NCI-H2107 (cell line): ENCODE results near the gene SGPP1.
"Not testable (repeated sequence)": the region's sequence is repeated elsewhere in the genome, so short reads cannot be mapped to it uniquely, and the experiment has no call there.

Source experiments
- DNase-seq: peaks from one replicate; lab custom pipeline; 2025; lab: John Stamatoyannopoulos, UW

SGPP1 gene

DNA sequence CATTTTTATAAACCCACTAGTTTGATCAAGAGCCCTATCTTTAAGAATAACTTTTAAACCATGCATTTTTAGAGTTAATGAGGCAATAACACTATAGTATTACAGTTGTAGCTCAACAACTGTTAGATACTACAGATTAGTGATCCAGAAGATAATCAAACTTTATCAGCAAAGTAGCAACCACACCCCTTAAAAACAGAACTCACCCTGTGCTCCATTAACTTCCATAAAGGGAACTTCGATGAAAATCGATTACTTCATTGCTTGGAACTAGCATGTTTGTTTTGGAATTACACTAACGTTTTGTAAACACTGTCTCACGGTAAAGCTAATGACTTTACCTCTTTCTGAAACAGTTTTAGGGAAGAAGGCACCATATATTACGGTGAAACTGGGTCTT lies 1.4 kb downstream of the SGPP1 start:
- DNase-seq: no peak

DNA sequence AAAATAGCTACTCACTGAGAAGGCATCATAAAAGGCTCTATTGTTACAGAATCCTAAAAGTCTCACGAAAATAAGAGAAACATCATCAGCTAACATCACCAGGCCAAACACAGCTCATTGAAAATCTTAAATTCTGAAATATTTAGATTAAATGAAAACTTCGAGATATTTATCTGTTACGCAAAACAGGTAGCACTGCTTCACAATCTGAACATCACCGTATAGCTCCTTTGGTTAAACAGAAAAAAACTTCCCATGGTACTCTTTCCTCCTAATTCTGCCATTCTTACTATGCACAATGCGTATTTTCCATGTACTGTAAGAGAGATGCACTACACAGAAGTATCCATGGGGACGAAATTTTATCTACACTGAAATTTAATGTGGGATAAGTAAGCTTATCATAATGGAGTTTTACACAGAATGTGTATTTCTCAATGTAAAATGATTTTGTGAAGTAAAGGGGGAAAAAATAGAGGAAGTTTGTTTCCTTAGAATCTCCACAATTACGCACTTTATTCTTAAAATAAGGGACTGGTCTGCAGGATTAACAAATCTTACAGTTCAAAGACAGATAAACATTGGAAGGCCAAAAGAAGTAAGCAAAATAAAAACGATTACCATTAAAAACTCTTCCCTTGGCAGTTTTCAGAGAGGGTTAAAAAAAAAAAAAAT lies 1.9 kb downstream of the SGPP1 start:
- no peak for DNase-seq

DNA sequence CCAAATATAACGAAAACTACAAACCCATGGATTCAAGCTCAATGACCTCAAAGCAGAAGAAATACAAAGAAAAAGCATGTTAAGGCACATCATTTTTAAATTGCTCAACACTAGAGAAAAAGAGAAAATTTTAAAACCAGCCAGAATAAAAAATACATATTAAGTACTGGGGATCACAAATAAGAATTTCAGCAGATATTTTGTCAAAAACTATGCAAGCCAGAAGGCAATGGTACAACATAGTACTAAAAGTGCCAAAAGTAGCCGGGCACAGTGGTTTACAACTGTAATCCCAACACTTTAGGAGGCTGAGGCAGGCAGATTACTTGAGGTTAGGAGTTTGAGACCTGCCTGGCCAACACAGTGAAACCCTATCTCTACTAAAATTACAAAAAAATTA lies 10.2 kb downstream of the SGPP1 start:
- no peak for DNase-seq

DNA sequence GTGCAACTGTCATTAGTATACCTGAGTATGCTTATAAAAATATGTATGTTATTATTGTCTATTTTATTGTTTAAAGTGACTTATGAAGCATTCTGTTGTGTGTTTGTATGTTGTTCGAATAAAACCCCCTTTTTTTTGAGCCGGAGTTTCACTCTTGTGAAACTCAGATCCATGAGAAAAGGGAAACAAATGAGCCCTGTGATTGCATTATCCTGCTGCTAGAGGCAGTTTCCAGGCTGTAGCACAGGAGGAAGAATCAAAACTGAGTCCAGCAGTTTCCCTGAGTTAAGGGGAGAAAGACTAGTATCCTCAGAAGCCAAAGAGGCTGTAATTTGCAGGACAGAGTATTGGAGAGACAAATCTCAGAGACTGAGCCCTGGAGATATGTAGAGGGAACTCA lies 12.5 kb downstream of the SGPP1 start:
- DNase-seq: no peak

DNA sequence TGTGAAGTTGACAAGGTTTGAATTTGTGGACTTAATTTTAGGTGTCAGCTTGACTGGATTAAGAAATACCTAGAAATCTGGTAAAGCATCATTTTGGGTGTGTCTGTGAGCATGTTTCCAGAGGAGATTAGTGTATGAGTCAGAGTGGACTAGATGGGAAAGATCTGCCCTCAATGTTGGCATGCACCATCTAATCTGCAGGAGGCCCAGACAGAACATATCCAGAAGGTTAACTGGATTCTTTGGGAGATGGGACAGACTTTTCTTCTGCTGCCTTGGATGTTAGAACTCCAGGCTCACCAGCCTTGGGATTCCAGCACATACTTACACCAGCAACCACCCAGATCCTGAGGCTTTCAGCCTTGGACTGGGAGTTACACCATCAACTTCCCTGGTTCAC lies 14.1 kb downstream of the SGPP1 start:
- no peak for DNase-seq

DNA sequence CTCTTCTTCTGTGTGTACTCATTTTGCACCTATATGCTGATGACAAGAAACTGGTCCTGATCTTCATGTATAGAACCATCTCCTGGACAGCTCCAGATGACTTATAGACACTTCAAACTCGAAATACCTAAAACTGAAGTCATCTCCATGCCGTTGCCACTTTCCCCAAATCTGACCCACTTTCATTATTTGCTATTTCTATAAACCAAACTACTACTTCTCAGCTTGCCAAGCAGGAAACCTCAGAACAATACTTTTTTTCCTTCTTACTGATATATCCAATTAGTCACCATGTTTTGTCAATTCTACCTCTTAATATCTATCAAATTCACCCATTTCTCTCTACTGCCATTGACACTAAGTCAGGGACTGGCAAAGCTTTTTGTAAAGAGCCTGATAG lies 14.8 kb downstream of the SGPP1 start:
- no peak for DNase-seq

DNA sequence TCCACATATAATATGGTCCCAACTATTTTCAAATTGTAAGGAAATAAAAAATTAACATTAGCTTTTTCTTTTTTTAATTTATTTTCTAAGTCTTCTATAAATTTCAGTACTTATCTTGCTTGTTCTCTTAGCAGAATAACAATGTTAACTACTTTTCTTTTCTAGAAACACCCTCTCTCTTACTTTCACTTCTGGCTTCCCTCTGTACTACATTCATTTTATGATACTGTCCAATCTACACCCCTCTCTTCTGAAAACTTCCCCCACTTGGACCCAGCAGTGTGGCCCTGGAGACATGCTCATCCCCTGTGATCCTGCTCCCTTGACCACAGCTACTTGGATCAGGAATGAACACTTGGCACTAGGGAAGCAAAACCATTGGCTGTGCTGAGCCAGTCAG lies 15.7 kb downstream of the SGPP1 start:
- DNase-seq: no peak

DNA sequence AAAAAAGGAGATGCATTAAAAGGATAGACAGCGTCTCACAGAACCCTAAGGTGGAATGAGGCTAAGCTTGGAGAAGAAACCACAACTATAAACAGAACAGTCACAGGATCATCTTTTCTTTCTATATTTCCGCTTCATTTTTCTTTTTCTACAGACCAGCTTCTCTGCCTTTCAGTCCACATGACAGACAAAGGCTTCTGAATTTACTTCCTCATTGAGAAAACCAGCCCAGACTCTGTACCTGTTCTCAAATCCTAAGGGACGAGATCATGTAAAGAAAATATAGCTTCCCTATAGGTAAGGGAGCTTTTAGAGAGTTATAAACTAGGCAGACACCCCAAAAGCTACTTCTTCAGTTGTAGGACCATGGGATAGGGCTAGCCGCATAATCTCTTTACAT lies 17.4 kb downstream of the SGPP1 start:
- DNase-seq: no peak

DNA sequence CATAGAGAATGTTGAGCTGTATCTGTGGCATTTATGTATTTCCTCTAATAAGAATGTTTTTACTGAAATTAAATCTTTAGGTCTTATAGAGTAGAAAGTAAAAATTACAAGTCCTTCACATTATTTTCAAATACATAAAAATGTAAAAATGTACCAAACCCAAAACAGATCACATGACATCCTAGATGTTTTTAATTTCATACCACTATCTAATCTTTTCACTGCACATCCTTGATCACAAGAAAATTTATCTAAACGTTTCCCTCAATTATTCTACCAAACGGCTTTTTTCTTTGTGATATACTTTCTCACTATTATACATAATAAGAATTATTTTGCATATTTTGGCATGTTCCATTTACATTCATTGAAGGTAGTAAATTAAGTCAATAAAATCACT lies 18.3 kb downstream of the SGPP1 start:
- DNase-seq: no peak

DNA sequence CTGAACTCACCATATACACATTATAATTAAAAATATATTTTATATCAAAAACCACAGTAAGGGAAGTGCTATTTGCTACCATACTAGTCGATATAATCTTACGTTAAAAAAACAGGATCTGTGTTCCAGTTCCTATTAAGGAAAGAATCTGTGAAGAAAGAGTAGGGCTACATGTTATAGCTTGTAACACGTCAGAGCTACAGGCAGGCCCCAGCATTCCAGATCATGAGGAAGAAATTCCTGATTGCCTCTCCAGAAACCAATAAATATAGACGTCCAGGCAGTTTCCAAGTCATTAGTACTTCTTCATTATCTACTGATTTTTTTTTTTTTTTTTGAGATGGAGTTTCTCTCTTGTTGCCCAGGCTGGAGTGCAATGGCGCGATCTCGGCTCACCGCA lies 20.6 kb downstream of the SGPP1 start:
- DNase-seq: no peak

DNA sequence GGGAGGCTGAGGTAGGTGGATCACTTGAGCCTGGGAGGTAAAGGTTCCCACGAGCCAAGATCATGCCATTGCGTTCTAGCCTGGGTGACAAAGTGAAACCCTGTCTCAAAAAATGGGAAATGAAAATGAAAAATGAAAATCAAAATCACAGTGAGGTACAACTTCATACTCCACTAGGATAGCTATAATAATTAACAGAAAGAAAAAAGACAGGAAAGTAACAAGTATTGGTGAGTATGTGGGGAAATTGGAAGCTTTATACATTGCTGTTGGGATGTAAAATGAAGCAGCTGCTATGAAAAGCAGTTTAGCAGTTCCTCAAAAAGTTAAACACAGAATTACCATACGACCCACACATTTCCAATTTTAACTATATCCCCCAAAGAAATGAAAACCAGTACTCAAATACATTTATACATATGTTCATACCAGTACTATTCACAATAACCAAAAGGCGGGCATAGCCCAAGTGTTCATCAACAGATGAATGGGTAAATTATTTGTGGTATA lies 22.2 kb downstream of the SGPP1 start:
- DNase-seq: no peak

DNA sequence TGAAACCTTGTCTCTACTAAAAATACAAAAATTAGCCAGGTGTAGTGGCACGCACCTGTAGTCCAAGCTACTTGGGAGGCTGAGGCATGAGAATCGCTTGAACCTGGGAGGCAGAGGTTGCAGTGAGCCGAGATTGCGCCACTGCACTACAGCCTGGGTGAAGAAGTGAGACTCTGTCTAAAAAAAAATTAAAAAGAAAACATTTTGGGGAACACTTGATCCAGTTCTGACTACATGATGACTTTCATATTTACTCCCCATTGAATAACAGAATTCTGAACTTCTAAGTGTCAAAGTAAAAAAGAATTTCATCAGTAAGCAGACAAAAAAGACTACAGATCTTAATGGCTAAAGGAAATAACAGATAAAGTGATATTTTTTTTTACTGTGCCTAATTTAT lies 25.3 kb downstream of the SGPP1 start:
- DNase-seq: not testable (repeated sequence)

DNA sequence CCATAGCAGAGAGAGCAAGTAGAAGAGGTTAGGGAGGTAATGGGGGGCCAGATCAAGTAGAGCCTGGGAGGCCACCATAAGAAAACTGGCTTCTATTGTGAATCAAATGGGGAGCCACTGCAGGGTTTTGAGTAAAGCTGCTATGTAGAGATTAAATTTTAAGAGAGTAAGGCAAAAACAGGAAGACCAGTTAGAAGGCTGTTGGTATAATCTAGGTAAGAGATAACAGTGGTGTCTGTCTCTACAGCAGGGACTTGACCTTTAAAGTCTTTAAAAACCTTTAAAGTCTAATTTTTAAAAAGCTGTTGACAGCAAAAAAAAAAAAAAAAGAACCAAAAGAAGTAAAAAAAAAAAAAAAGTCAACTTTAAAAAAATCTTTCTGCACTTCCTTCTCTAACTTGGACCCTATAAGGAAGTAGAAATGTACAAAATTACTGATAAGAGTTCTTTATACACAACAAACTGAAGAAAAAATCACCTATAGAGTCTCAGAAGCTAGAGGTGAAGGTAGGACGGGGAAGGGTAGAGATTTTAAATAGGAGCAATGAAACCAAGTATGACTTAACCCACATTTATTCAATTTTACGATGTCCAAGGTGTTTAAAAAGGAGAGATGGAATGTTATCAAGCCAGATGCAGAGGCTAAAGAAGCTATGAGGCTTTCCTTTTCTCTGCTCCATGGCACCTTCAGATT lies 26.1 kb downstream of the SGPP1 start:
- no peak for DNase-seq

DNA sequence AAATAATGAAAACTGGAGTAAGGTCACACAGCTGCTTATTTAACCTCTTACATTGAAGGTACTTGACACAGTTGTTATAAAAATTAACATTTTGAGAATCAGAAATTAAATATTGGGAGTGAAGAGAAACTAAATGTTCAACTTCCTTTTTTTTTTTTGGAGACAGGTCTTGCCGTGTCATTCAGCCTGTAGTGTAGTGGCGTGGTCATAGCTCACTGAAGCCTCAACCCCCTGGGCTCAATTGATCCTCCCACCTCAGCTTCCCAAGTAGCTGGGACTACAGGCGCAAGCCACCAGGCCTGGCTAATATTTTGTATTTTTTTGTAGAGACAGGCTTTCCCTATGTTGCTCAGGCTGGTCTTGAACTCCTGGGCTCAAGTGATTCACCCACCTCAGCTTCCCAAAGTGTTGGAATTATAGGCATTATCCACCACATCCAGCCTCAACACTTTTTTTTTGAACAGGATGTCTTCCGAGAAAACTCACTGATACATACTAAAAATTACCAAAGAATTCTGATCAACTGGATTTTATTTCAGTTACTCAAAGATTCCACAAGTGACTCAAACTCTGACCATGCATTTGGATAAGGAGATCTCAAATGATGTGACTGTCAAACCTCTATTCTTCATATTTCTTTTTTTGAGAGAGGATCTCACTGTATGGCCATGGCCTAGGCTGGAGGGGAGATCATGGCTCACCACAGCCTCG lies 35.4 kb downstream of the SGPP1 start:
- DNase-seq: no peak

DNA sequence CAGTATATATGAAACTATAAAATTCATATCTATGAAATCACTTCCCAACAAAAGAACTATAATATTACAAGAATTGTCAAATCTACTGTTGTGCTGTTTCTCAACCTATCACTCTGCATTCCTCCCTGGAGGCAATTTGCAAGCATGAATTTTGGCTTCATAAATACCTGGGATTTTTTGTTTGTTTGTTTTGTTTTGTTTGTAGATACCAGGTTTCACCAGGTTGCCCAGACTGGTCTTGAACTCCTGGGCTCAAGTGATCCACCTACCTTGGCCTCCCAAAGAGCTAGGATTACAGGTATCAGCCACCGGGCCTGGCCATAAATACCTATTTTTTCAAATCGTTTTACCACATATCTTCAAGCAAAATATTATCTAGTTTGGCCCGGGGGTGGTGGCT lies 38.7 kb downstream of the SGPP1 start:
- DNase-seq: no peak

DNA sequence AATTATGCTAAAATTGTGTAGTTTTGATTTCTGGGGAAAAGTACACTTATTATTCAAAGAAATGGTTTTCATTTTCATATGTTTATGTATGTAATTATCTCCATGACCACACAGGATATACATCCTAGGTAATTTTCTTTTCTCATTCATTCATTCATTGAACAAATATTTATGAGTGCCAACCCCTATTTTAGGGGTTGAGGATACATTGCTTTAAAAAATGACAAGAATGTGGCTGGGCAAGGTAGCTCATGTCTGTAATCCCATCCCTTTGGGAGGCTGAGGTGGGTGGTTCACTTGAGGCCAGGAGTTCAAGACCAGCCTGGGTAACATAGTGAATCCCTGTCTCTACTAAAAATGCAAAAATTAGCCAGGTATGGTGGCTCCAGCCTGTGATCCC lies 40.9 kb downstream of the SGPP1 start:
- DNase-seq: no peak

DNA sequence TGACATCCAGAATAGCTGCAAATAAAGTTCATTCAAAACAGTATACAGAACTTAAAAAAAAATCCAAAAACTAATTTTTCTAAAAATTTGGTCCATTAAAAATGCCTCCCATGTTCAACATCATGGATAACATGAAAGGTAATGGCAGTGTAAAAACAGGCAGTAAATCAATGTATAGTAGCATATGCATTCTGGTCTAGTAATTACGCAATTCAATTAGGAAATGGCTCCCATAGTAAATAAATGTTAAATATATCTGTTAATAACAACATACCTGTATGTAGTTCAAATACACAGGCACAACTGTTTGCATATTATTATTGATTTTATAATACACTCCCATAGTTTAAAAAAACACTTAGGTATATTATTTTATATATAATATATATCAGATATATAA lies 42.5 kb downstream of the SGPP1 start:
- DNase-seq: no peak

DNA sequence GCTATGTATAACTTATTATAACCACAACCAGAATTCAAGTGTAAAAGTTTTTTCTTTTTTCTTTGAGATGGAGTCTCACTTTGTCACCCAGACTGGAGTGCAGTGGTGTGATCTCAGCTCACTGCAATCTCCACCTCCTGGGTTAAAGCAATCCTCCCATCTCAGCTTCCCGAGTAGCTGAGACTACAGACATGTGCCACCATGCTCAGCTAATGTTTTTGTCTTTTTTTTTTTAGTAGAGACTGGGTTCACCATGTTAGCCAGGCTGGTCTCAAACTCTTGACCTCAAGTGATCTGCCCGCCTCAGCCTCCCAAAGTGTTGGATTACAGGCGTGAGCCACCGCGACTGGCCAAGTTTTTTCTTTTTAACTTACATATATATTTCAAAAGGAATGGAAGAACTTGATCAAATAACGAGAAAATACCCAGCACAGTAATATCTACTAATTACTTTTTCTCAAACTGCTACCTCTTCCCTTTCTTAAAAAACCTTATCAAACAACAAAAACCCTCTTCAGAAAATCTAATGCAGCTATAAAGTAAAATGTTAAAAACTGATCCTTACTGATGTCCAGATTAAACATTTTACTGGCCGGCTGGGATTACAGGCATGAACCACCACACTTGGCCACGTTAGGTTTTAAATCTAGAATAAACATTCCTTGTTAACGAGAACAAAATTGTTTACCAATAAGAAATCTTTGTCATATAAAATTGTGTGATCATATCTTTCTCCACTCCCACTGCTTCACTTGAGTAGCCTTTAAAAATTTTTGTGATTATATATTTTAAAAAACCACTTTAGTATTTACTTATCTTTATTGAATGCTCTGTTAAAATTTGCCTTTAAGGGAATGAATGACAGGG lies 44.9 kb downstream of the SGPP1 start:
- DNase-seq: no peak

DNA sequence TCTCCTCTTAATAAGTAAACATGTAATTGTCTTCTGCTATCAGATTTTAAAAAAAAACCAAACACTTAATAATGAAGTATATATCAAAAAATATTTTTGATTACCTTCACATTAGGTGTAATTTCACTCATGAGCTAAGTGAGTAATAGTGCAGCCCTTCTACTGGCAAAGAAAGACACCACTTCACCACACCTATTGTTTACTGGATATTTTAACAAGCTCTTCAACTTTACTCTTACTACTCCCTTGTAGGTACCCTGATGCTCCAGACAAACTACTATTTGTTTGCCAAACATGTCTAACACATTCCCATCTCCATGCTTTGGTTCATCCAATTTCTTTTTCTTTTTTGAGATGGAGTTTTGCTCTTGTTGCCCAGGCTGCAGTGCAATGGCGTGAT lies 49.3 kb downstream of the SGPP1 start:
- DNase-seq: no peak

DNA sequence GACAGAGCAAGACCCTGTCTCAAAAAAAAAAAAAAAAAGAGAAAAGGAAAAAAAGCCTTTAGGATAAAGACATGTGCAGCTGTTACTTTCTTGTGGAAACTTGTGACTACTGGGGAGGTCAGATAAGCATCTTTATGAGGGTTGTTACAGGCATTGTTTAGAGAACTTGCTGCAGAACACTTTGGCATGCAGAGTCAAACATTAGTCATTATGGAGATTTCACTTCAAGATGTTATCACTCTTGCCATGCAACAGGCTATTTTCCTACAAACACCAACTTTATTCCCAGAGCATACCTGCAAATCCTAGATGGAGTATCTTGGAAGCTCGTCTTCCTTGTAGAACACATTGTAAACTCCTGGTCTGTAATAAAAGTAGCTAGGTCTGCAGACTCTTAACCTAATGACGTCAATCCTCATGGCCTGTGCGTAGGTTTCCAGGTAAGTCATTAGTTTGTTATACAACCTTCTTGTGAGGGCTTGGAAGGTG lies 49.9 kb downstream of the SGPP1 start:
- DNase-seq: no peak

DNA sequence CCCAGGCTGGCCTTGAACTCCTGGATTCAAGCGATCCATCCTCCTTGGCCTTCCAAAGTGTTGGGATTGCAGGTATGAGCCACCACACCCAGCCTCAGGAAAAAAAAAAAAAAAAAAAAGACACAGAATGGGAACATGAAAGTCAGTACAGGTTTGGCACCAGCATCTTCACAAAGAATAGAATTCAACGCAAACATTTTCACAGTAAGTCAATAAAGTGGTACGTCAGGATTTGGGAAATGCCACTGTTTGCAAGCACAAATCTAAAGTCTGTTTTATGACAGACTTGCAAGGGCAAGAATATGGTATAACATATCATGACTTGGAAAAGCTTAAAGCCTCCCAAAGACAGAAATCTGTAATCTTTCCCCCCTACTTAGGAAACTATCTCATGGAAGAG lies 51.2 kb downstream of the SGPP1 start:
- no peak for DNase-seq

DNA sequence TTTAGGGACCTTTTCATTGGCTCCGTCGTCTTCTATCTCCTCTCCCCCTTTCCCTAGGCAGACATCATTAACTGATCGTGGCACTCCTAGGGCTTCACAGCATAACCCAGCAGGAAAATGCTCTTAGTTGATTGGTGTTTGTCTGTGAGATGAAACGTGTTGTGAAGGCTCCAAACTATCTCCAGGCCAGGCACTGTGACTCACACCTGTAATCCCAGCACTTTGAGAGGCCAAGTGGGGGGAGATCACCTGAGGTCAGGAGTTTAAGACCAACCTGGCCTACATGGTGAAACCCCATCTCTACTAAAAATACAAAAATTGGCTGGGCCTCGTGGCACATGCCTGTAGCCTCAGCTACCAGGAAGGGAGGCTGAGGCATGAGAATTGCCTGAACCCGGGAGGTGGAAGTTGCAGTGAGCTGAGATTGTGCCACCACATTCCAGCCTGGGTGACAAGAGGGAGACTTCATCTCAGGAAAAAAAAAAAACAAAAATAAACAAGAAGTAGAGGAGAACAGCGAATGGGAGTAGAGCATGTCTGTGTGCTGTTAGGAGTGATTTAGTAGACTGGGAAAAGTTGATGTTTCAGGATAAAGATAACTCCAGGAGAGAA lies 53.9 kb downstream of the SGPP1 start:
- DNase-seq: no peak
